ENCODE results near the gene MCF2L. TPM values are rescaled to one million over a fixed set of nuclear protein-coding genes. Genes with fewer than 3 reads are reported as not detected.
A peak's percentile ranks its signal among the peaks of the same experiment; 100 is the strongest.

The MCF2L gene
- total and polyA plus RNA-seq, 2 experiments from 2014 or later = 4.8 to 25.6 TPM

DNA sequence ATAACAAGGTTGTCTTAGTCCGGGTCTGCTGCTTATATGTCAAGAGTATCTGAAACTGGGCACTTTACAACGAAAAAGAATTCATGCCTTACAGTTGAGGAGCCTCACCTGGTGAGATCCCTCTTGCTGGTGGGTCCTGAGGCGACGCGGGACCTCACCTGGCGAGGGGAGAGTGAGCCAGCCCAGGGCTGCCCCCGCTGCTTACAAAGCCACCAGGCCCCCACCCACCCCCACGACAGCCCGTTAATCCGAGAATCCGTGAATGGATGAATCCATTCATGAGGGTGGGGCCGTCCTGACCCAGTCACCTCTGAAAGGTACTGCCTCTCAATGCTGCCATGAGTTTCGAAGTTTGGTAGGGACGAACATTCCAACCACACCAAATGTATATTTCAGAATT, 82.6 kb downstream of the MCF2L start:
- H3K4me3 ChIP-seq = no peak overlapping the region
- no peaks in the 10 kb centered on the region for H3K9me2 ChIP-seq (ENCODE audit: insufficient read depth)
- H4K20me1 ChIP-seq (replicated peaks; ENCODE audit: insufficient read depth) = no peaks in the 10 kb centered on the region
- Mint-ChIP-seq H3K27ac (no peak overlapping the region), H3K4me3 (peak overlapping the region; percentile 56; the same call in 1 of the 3 replicates), H3K36me3 (ENCODE audit: low read depth) (no peaks in the 10 kb centered on the region), H3K27me3 (ENCODE audit: insufficient read depth, low read depth, poor library complexity) (peaks cover 8% of the 10 kb centered on the region), H3K4me1 (peaks cover 12% of the 10 kb centered on the region), H3K9me3 (no peaks in the 10 kb centered on the region)
- H3K27ac ChIP-seq (ENCODE audit: low read depth) = no peak overlapping the region
- TF ChIP-seq EZH2 (IDR thresholded peaks at IDR 0.05; ENCODE audit: low read depth, unreplicated experiment) = no peak
- no peak for TF ChIP-seq STAT1 (IDR thresholded peaks at IDR 0.05; ENCODE audit: unreplicated experiment)
- TF ChIP-seq, protein P1, sequence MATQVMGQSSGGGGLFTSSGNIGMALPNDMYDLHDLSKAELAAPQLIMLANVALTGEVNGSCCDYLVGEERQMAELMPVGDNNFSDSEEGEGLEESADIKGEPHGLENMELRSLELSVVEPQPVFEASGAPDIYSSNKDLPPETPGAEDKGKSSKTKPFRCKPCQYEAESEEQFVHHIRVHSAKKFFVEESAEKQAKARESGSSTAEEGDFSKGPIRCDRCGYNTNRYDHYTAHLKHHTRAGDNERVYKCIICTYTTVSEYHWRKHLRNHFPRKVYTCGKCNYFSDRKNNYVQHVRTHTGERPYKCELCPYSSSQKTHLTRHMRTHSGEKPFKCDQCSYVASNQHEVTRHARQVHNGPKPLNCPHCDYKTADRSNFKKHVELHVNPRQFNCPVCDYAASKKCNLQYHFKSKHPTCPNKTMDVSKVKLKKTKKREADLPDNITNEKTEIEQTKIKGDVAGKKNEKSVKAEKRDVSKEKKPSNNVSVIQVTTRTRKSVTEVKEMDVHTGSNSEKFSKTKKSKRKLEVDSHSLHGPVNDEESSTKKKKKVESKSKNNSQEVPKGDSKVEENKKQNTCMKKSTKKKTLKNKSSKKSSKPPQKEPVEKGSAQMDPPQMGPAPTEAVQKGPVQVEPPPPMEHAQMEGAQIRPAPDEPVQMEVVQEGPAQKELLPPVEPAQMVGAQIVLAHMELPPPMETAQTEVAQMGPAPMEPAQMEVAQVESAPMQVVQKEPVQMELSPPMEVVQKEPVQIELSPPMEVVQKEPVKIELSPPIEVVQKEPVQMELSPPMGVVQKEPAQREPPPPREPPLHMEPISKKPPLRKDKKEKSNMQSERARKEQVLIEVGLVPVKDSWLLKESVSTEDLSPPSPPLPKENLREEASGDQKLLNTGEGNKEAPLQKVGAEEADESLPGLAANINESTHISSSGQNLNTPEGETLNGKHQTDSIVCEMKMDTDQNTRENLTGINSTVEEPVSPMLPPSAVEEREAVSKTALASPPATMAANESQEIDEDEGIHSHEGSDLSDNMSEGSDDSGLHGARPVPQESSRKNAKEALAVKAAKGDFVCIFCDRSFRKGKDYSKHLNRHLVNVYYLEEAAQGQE (IDR thresholded peaks at IDR 0.05; ENCODE audit: unreplicated experiment) = no peak
- TF ChIP-seq ZNF331 (CRISPR knock-in tag; IDR thresholded peaks at IDR 0.05; ENCODE audit: low read depth) = no peak
- TF ChIP-seq JUNB (IDR thresholded peaks at IDR 0.05; ENCODE audit: unreplicated experiment) = no peak
- no peak for TF ChIP-seq EZH2phosphoT487 (IDR thresholded peaks at IDR 0.05; ENCODE audit: unreplicated experiment)
- TF ChIP-seq, protein P2, sequence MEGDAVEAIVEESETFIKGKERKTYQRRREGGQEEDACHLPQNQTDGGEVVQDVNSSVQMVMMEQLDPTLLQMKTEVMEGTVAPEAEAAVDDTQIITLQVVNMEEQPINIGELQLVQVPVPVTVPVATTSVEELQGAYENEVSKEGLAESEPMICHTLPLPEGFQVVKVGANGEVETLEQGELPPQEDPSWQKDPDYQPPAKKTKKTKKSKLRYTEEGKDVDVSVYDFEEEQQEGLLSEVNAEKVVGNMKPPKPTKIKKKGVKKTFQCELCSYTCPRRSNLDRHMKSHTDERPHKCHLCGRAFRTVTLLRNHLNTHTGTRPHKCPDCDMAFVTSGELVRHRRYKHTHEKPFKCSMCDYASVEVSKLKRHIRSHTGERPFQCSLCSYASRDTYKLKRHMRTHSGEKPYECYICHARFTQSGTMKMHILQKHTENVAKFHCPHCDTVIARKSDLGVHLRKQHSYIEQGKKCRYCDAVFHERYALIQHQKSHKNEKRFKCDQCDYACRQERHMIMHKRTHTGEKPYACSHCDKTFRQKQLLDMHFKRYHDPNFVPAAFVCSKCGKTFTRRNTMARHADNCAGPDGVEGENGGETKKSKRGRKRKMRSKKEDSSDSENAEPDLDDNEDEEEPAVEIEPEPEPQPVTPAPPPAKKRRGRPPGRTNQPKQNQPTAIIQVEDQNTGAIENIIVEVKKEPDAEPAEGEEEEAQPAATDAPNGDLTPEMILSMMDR (conservative IDR thresholded peaks at IDR 0.05; ENCODE audit: low read depth in 2 of 2) = no peak
- TF ChIP-seq CREB1 (CRISPR knock-in tag; IDR thresholded peaks at IDR 0.05; ENCODE audit: low read depth) = no peak
- no peaks in the 10 kb centered on the region for H3K79me2 ChIP-seq (replicated peaks; ENCODE audit: insufficient read depth)
- no peak for DNase-seq (ENCODE audit: low spot score)
- H3K36me3 ChIP-seq (ENCODE audit: insufficient read depth) = no peaks in the 10 kb centered on the region
- H3K4me1 ChIP-seq (ENCODE audit: insufficient read depth) = no peaks in the 10 kb centered on the region
- no peaks in the 10 kb centered on the region for H3F3A ChIP-seq (replicated peaks; ENCODE audit: low read depth)
- H3K4me2 ChIP-seq = no peak overlapping the region
- no peaks in the 10 kb centered on the region for H3K27me3 ChIP-seq (ENCODE audit: insufficient read depth)
- no peak for ATAC-seq
- H2AFZ ChIP-seq = no peak overlapping the region

DNA sequence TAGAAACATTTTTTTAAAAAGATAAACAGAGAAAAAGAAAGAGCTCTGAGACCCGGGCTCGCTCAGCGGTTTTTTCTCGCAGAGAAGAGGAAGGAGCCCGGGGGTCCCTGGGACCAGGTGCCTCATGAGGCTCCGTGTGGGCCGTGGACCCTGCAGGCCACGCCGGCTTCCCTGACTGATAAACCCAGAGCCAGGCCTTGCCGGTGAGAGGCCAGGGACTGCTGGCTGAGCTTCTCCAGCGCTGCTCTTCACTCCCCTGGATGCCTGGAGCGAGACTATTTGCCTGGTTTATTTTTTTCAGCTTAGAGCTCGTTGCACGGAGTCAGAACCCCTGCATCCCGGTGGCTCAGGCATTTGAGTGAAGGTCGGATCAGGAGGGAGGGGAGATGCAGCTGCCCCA, 83.2 kb downstream of the MCF2L start:
- H3K9me3 Mint-ChIP-seq = no peaks in the 10 kb centered on the region
- DNase-seq (ENCODE audit: low spot score) (no peak), ATAC-seq (no peak)
- no peak overlapping the region for H3K4me3 Mint-ChIP-seq
- Histone ChIP-seq H3K4me3 (no peak overlapping the region), H3K4me2 (no peak overlapping the region), H3K27me3 (ENCODE audit: insufficient read depth) (no peaks in the 10 kb centered on the region), H4K20me1 (replicated peaks; ENCODE audit: insufficient read depth) (no peaks in the 10 kb centered on the region), H3F3A (replicated peaks; ENCODE audit: low read depth) (no peaks in the 10 kb centered on the region), H3K27ac (ENCODE audit: low read depth) (no peak overlapping the region), H3K4me1 (ENCODE audit: insufficient read depth) (no peaks in the 10 kb centered on the region), H2AFZ (no peak overlapping the region), H3K79me2 (replicated peaks; ENCODE audit: insufficient read depth) (no peaks in the 10 kb centered on the region), H3K36me3 (ENCODE audit: insufficient read depth) (no peaks in the 10 kb centered on the region), H3K9me2 (ENCODE audit: insufficient read depth) (no peaks in the 10 kb centered on the region)
- H3K4me1 Mint-ChIP-seq = peaks cover 12% of the 10 kb centered on the region
- peaks cover 8% of the 10 kb centered on the region for H3K27me3 Mint-ChIP-seq (ENCODE audit: insufficient read depth, low read depth, poor library complexity)
- H3K36me3 Mint-ChIP-seq (ENCODE audit: low read depth) = no peaks in the 10 kb centered on the region
- no peak overlapping the region for H3K27ac Mint-ChIP-seq
- TF ChIP-seq NANOG (IDR thresholded peaks at IDR 0.05; ENCODE audit: borderline replicate concordance) (no peak), POLR2AphosphoS5 (IDR thresholded peaks at IDR 0.05; ENCODE audit: low read depth) (no peak), ZNF331 (CRISPR knock-in tag; IDR thresholded peaks at IDR 0.05; ENCODE audit: low read depth) (no peak)
- TF ChIP-seq, protein P3, sequence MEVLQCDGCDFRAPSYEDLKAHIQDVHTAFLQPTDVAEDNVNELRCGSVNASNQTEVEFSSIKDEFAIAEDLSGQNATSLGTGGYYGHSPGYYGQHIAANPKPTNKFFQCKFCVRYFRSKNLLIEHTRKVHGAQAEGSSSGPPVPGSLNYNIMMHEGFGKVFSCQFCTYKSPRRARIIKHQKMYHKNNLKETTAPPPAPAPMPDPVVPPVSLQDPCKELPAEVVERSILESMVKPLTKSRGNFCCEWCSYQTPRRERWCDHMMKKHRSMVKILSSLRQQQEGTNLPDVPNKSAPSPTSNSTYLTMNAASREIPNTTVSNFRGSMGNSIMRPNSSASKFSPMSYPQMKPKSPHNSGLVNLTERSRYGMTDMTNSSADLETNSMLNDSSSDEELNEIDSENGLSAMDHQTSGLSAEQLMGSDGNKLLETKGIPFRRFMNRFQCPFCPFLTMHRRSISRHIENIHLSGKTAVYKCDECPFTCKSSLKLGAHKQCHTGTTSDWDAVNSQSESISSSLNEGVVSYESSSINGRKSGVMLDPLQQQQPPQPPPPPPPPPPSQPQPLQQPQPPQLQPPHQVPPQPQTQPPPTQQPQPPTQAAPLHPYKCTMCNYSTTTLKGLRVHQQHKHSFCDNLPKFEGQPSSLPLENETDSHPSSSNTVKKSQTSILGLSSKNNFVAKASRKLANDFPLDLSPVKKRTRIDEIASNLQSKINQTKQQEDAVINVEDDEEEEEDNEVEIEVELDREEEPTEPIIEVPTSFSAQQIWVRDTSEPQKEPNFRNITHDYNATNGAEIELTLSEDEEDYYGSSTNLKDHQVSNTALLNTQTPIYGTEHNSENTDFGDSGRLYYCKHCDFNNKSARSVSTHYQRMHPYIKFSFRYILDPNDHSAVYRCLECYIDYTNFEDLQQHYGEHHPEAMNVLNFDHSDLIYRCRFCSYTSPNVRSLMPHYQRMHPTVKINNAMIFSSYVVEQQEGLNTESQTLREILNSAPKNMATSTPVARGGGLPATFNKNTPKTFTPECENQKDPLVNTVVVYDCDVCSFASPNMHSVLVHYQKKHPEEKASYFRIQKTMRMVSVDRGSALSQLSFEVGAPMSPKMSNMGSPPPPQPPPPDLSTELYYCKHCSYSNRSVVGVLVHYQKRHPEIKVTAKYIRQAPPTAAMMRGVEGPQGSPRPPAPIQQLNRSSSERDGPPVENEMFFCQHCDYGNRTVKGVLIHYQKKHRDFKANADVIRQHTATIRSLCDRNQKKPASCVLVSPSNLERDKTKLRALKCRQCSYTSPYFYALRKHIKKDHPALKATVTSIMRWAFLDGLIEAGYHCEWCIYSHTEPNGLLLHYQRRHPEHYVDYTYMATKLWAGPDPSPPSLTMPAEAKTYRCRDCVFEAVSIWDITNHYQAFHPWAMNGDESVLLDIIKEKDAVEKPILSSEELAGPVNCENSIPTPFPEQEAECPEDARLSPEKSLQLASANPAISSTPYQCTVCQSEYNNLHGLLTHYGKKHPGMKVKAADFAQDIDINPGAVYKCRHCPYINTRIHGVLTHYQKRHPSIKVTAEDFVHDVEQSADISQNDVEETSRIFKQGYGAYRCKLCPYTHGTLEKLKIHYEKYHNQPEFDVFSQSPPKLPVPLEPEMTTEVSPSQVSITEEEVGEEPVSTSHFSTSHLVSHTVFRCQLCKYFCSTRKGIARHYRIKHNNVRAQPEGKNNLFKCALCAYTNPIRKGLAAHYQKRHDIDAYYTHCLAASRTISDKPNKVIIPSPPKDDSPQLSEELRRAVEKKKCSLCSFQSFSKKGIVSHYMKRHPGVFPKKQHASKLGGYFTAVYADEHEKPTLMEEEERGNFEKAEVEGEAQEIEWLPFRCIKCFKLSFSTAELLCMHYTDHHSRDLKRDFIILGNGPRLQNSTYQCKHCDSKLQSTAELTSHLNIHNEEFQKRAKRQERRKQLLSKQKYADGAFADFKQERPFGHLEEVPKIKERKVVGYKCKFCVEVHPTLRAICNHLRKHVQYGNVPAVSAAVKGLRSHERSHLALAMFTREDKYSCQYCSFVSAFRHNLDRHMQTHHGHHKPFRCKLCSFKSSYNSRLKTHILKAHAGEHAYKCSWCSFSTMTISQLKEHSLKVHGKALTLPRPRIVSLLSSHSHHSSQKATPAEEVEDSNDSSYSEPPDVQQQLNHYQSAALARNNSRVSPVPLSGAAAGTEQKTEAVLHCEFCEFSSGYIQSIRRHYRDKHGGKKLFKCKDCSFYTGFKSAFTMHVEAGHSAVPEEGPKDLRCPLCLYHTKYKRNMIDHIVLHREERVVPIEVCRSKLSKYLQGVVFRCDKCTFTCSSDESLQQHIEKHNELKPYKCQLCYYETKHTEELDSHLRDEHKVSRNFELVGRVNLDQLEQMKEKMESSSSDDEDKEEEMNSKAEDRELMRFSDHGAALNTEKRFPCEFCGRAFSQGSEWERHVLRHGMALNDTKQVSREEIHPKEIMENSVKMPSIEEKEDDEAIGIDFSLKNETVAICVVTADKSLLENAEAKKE (CRISPR knock-in tag; IDR thresholded peaks at IDR 0.05) = no peak
